IMR-90 (cell line): ENCODE results near the gene DYNC2H1. TPM values are rescaled to one million over a fixed set of nuclear protein-coding genes. Genes with fewer than 3 reads are reported as not detected.

Experiments
- ATAC-seq: fragments of 200-7000 bp; cut with Tn5 transposase; 2 replicates; pipeline ENCODE4 v1.9.1; 2020; ENCODE audit warnings: low read depth, mild to moderate bottlenecking, moderate library complexity
- BruUV-seq: library from RNA; stranded (reverse); fragments of 400-500 nt; replicated peaks from 2 replicates; lab custom pipeline; 2021; lab: Mats Ljungman, UMichigan
- CTCF ChIA-PET: fragments of 300-600 bp; formaldehyde crosslinking; extraction: SDS; loops from one replicate; lab custom pipeline; 2021; ENCODE audit warnings: antibody characterized with exemption; lab: Yijun Ruan, JAX
- POLR2A ChIA-PET: fragments of 300-600 bp; sonication (Branson Sonifier 250); formaldehyde crosslinking; loops from one replicate; lab custom pipeline; 2022; ENCODE audit warnings: antibody characterized with exemption; ENCODE audit not compliant: unreplicated experiment; lab: Charles Lee
- DNase-seq: peaks from one replicate; pipeline ENCODE4 v3.0.0; 2013
- H2AFZ ChIP-seq: replicated peaks from 2 replicates; pipeline ENCODE3; 2013; ENCODE audit warnings: low read length, mild to moderate bottlenecking; ENCODE audit not compliant: poor library complexity
- H2AK5ac ChIP-seq: 2 replicates; pipeline ENCODE4 v1.6.1; 2013; ENCODE audit warnings: low read depth, low read length, inconsistent platforms
- H2AK9ac ChIP-seq: replicated peaks from 2 replicates; pipeline ENCODE3; 2013; ENCODE audit warnings: mild to moderate bottlenecking, low read depth, low read length, moderate library complexity; ENCODE audit not compliant: poor library complexity
- H2BK120ac ChIP-seq: 2 replicates; pipeline ENCODE4 v1.6.1; 2013; ENCODE audit warnings: low read depth, low read length, inconsistent platforms
- H2BK15ac ChIP-seq: 3 replicates; pipeline ENCODE4 v1.6.1; 2013; ENCODE audit warnings: low read depth, low read length, inconsistent platforms
- H2BK20ac ChIP-seq: 2 replicates; pipeline ENCODE4 v1.6.1; 2013; ENCODE audit warnings: low read depth, mild to moderate bottlenecking, inconsistent platforms, low read length, moderate library complexity
- H2BK5ac ChIP-seq: 2 replicates; pipeline ENCODE4 v1.6.1; 2013; ENCODE audit warnings: mild to moderate bottlenecking, low read depth, low read length, inconsistent platforms; ENCODE audit not compliant: poor library complexity, severe bottlenecking
- H3K14ac ChIP-seq: replicated peaks from 2 replicates; pipeline ENCODE4 v1.6.1; 2013; ENCODE audit warnings: low read depth, low read length, inconsistent platforms
- H3K18ac ChIP-seq: 2 replicates; pipeline ENCODE4 v1.6.1; 2013; ENCODE audit warnings: low read depth, low read length, control low read depth
- H3K23ac ChIP-seq: 2 replicates; pipeline ENCODE4 v1.6.1; 2013; ENCODE audit warnings: low read depth, low read length, inconsistent platforms
- H3K27ac ChIP-seq: 2 replicates; pipeline ENCODE4 v1.5.1; 2013; ENCODE audit warnings: mild to moderate bottlenecking, control low read depth, low read length; ENCODE audit not compliant: insufficient read depth
- H3K27me3 ChIP-seq: 2 replicates; pipeline ENCODE4 v1.6.1; 2013; ENCODE audit warnings: low read length; ENCODE audit not compliant: control insufficient read depth, insufficient read depth
- H3K36me3 ChIP-seq: 2 replicates; pipeline ENCODE4 v1.6.1; 2013; ENCODE audit warnings: low read length, mixed read lengths; ENCODE audit not compliant: control insufficient read depth, insufficient read depth
- H3K4ac ChIP-seq: 2 replicates; pipeline ENCODE4 v1.6.1; 2013; ENCODE audit warnings: low read depth, low read length, inconsistent platforms
- H3K4me1 ChIP-seq: 2 replicates; pipeline ENCODE4 v1.6.1; 2013; ENCODE audit warnings: low read length, mixed read lengths; ENCODE audit not compliant: control insufficient read depth, insufficient read depth
- H3K4me2 ChIP-seq: 2 replicates; pipeline ENCODE4 v1.6.1; 2013; ENCODE audit warnings: low read depth, mild to moderate bottlenecking, control low read depth, low read length, moderate library complexity
- H3K4me3 ChIP-seq: 2 replicates; pipeline ENCODE4 v1.5.1; 2013; ENCODE audit warnings: low read depth, mild to moderate bottlenecking, control low read depth, low read length, moderate library complexity; ENCODE audit not compliant: insufficient read depth
- H3K56ac ChIP-seq: 2 replicates; pipeline ENCODE4 v1.6.1; 2013; ENCODE audit warnings: low read length, inconsistent platforms; ENCODE audit not compliant: insufficient read depth; ENCODE audit errors: extremely low read depth
- H3K79me1 ChIP-seq, 2 experiments: 2 replicates each; pipeline ENCODE4 v1.6.1; 2013; ENCODE audit warnings: low read length in 2 of 2, inconsistent platforms in 1 of 2, low read depth in 1 of 2
- H3K9ac ChIP-seq: 2 replicates; pipeline ENCODE4 v1.6.1; 2013; ENCODE audit warnings: low read depth, low read length, control low read depth
- H3K9me1 ChIP-seq: 2 replicates; pipeline ENCODE4 v1.6.1; 2013; ENCODE audit warnings: low read length, inconsistent platforms; ENCODE audit not compliant: insufficient read depth
- H3K9me3 ChIP-seq: 2 replicates; pipeline ENCODE4 v1.6.1; 2013; ENCODE audit warnings: low read length; ENCODE audit not compliant: control insufficient read depth, insufficient read depth
- H4K20me1 ChIP-seq: 2 replicates; pipeline ENCODE4 v1.6.1; 2013; ENCODE audit warnings: low read length, inconsistent platforms; ENCODE audit not compliant: insufficient read depth
- H4K5ac ChIP-seq: 2 replicates; pipeline ENCODE4 v1.6.1; 2013; ENCODE audit warnings: mild to moderate bottlenecking, low read depth, low read length, control low read depth
- H4K8ac ChIP-seq, 2 experiments: 2 replicates each; pipeline ENCODE4 v1.6.1; 2013; ENCODE audit warnings: low read depth in 2 of 2, low read length in 2 of 2, control low read depth in 1 of 2, inconsistent platforms in 1 of 2
- H4K91ac ChIP-seq: 2 replicates; pipeline ENCODE4 v1.6.1; 2013; ENCODE audit warnings: low read depth, low read length, inconsistent platforms; ENCODE audit not compliant: insufficient read depth
- BHLHE40 ChIP-seq: fragments of 150-350 bp; IDR thresholded peaks from 2 replicates; pipeline ENCODE4 v1.6.1; 2016; ENCODE audit warnings: mild to moderate bottlenecking, low read depth, low read length
- CEBPB ChIP-seq: IDR thresholded peaks from 2 replicates; pipeline ENCODE4 v1.6.1; 2012; ENCODE audit warnings: low read depth, low read length, improper control_type of control experiment
- CHD1 ChIP-seq: IDR thresholded peaks from 2 replicates; pipeline ENCODE4 v1.6.1; 2012; ENCODE audit warnings: low read depth, low read length, improper control_type of control experiment
- CTCF ChIP-seq: conservative IDR thresholded peaks from 2 replicates; pipeline ENCODE4 v1.5.1; 2012; ENCODE audit warnings: mild to moderate bottlenecking, low read depth, low read length, improper control_type of control experiment
- ELK1 ChIP-seq: fragments of 150-350 bp; IDR thresholded peaks from 2 replicates; pipeline ENCODE4 v1.6.1; 2016; ENCODE audit warnings: low read depth, mild to moderate bottlenecking, low read length, moderate library complexity, borderline replicate concordance
- FOS ChIP-seq: fragments of 150-350 bp; IDR thresholded peaks from 2 replicates; pipeline ENCODE4 v1.6.1; 2016; ENCODE audit warnings: low read depth, low read length
- MAFK ChIP-seq: IDR thresholded peaks from 2 replicates; pipeline ENCODE4 v1.6.1; 2012; ENCODE audit warnings: low read depth, low read length, improper control_type of control experiment
- MAZ ChIP-seq: IDR thresholded peaks from 2 replicates; pipeline ENCODE4 v1.6.1; 2012; ENCODE audit warnings: low read depth, mild to moderate bottlenecking, low read length, improper control_type of control experiment, moderate library complexity, borderline replicate concordance
- MXI1 ChIP-seq: IDR thresholded peaks from 2 replicates; pipeline ENCODE4 v1.6.1; 2012; ENCODE audit warnings: low read depth, mild to moderate bottlenecking, low read length, moderate library complexity, borderline replicate concordance
- NFE2L2 ChIP-seq: fragments of 150-350 bp; IDR thresholded peaks from 2 replicates; pipeline ENCODE4 v1.6.1; 2016; ENCODE audit warnings: low read depth, mild to moderate bottlenecking, low read length
- POLR2A ChIP-seq: IDR thresholded peaks from 2 replicates; pipeline ENCODE4 v1.6.1; 2012; ENCODE audit warnings: mild to moderate bottlenecking, low read depth, low read length
- RAD21 ChIP-seq: IDR thresholded peaks from 2 replicates; pipeline ENCODE4 v1.6.1; 2012; ENCODE audit warnings: low read length, improper control_type of control experiment
- RCOR1 ChIP-seq: IDR thresholded peaks from 2 replicates; pipeline ENCODE4 v1.6.1; 2012; ENCODE audit warnings: mild to moderate bottlenecking, low read length, improper control_type of control experiment; ENCODE audit not compliant: insufficient replicate concordance
- RFX5 ChIP-seq: IDR thresholded peaks from 2 replicates; pipeline ENCODE4 v1.8.0; 2012; ENCODE audit warnings: low read depth, mild to moderate bottlenecking, low read length, moderate library complexity
- SMC3 ChIP-seq: fragments of 150-350 bp; IDR thresholded peaks from 2 replicates; pipeline ENCODE4 v1.6.1; 2016; ENCODE audit warnings: low read depth, mild to moderate bottlenecking, antibody characterized with exemption, low read length, moderate library complexity
- USF2 ChIP-seq: fragments of 150-350 bp; IDR thresholded peaks from 2 replicates; pipeline ENCODE4 v1.6.1; 2017; ENCODE audit warnings: mild to moderate bottlenecking, antibody characterized with exemption, low read length, low read depth
- WGBS, 2 experiments: methylation state at CpG; one replicate each; pipeline versions ENCODE4 v1.1.5 to v1.1.7; 2013; ENCODE audit warnings: missing lambda C conversion rate in 2 of 2; ENCODE audit not compliant: insufficient read length in 1 of 2; ENCODE audit errors: extremely low coverage in 2 of 2; 5-methylcytosine and 5-hydroxymethylcytosine counted together
- dilution Hi-C: fragments of 300-500 bp; cut with HindIII; formaldehyde crosslinking; loops from one replicate; pipeline ENCODE4 v1.14.3; 2018; ENCODE audit warnings: low sequenced_read_pairs; ENCODE audit not compliant: unreplicated experiment
- in situ Hi-C: fragments of 300-500 bp; cut with MboI; formaldehyde crosslinking; loops from 3 replicates; pipeline ENCODE4 v1.14.3; 2019; ENCODE audit warnings: low sequenced_read_pairs, inconsistent platforms, mixed read lengths
- intact Hi-C: fragments of 100-400 bp; cut with micrococcal nuclease; formaldehyde crosslinking; loops from 2 replicates; pipeline ENCODE4 v1.10.0; 2022
- polyA plus RNA-seq, 3 experiments: library from polyadenylated mRNA; depleted of rRNA; stranded (reverse); fragments of >200 nt; gene quantifications; 2 replicates each; pipeline ENCODE4 v1.2.3, GENCODE V29; 2012; ENCODE audit warnings: low replicate concordance in 1 of 3
- total RNA-seq: library from RNA; depleted of rRNA; stranded (reverse); fragments of >200 nt; gene quantifications from 2 replicates; pipeline ENCODE4 v1.2.3, GENCODE V29; 2012

DYNC2H1 gene
- total and polyA plus RNA-seq, 2 of the 4 experiments (the other 2 are of a cell fraction): 5.7 to 21.0 TPM

- ATAC-seq (no peak), DNase-seq (no peak)
- no peaks in the 10 kb centered on the region for H3K27me3 ChIP-seq
- POLR2A ChIA-PET: no interaction called here
- H3K4me2 ChIP-seq: no peak overlapping the region
- no peak overlapping the region for H2BK5ac ChIP-seq
- no peak overlapping the region for H4K8ac ChIP-seq
- no peaks in the 10 kb centered on the region for H3K4me1 ChIP-seq
- no peak overlapping the region for H3K9ac ChIP-seq
- no peak overlapping the region for H3K23ac ChIP-seq
- WGBS, 2 experiments: no CpG with 5 or more reads among the region's 2 CpGs
- H2AK9ac ChIP-seq: no peak overlapping the region
- H3K4ac ChIP-seq: no peak overlapping the region
- no peak overlapping the region for H3K27ac ChIP-seq
- no peak for TF ChIP-seq RCOR1
- TF ChIP-seq CHD1: no peak
- no peak for TF ChIP-seq POLR2A
- TF ChIP-seq CTCF: no peak
- TF ChIP-seq MAZ: no peak
- no peak for TF ChIP-seq FOS
- TF ChIP-seq BHLHE40: no peak
- TF ChIP-seq CEBPB: no peak
- no peak for TF ChIP-seq NFE2L2
- no peak for TF ChIP-seq SMC3
- no peak for TF ChIP-seq RFX5
- no peak for TF ChIP-seq USF2
- no peak for TF ChIP-seq MXI1
- TF ChIP-seq RAD21: no peak
- TF ChIP-seq MAFK: no peak
- TF ChIP-seq ELK1: no peak
- H3K9me1 ChIP-seq: no peaks in the 10 kb centered on the region
- no peak overlapping the region for H3K56ac ChIP-seq
- H3K79me1 ChIP-seq: no peaks in the 10 kb centered on the region
- in situ Hi-C loops (no loop called here), dilution Hi-C loops (no loop called here), intact Hi-C loops (no loop called here)
- no peak overlapping the region for H4K5ac ChIP-seq
- H3K18ac ChIP-seq: no peak overlapping the region
- no peak overlapping the region for H2AFZ ChIP-seq
- no TSS peak for BruUV-seq
- CTCF ChIA-PET: no interaction called here
- no peak overlapping the region for H3K14ac ChIP-seq
- H2BK20ac ChIP-seq: no peak overlapping the region
- no peak overlapping the region for H4K91ac ChIP-seq
- peaks cover 4% of the 10 kb centered on the region; the same call in 1 of the 2 replicates for H3K9me3 ChIP-seq
- no peak overlapping the region for H2AK5ac ChIP-seq
- no peak overlapping the region for H2BK120ac ChIP-seq
- no peak overlapping the region for H3K4me3 ChIP-seq
- no peaks in the 10 kb centered on the region for H3K36me3 ChIP-seq
- H2BK15ac ChIP-seq: no peak overlapping the region
- H4K20me1 ChIP-seq: no peaks in the 10 kb centered on the region
These were observed 382.6 kb downstream of the DYNC2H1 start for GRCh38 chr11:103491777-103492176.
